PC-9 (cell line): ENCODE data around the gene CIBAR2.

Source experiments
- EZH2 ChIP-seq: fragments of 200-600 bp; sonication (generic); IDR thresholded peaks from 2 replicates; pipeline ENCODE4 v1.8.0; 2017; ENCODE audit warnings: antibody characterized with exemption, low read depth
- TF ChIP-seq, protein P1 (sequence below): fragments of 200-600 bp; sonication (generic); conservative IDR thresholded peaks from 2 replicates; pipeline ENCODE4 v1.6.1; 2017; ENCODE audit warnings: mixed run types, antibody characterized with exemption, mild to moderate bottlenecking, moderate library complexity

- TF ChIP-seq, protein P1, sequence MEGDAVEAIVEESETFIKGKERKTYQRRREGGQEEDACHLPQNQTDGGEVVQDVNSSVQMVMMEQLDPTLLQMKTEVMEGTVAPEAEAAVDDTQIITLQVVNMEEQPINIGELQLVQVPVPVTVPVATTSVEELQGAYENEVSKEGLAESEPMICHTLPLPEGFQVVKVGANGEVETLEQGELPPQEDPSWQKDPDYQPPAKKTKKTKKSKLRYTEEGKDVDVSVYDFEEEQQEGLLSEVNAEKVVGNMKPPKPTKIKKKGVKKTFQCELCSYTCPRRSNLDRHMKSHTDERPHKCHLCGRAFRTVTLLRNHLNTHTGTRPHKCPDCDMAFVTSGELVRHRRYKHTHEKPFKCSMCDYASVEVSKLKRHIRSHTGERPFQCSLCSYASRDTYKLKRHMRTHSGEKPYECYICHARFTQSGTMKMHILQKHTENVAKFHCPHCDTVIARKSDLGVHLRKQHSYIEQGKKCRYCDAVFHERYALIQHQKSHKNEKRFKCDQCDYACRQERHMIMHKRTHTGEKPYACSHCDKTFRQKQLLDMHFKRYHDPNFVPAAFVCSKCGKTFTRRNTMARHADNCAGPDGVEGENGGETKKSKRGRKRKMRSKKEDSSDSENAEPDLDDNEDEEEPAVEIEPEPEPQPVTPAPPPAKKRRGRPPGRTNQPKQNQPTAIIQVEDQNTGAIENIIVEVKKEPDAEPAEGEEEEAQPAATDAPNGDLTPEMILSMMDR = no peak
- TF ChIP-seq EZH2 = no peak
Observed at GRCh38 chr16:85090181-85090580, 22.1 kb downstream of the CIBAR2 start.
